ENCODE results near the gene MAGI1. TPM values are rescaled to one million over a fixed set of nuclear protein-coding genes. Genes with fewer than 3 reads are reported as not detected.

Gene MAGI1
- total RNA-seq, 5 donors from 2014 or later (not counting 1 experiment from before 2014, with no cell fraction given): 0.23 to 0.63 (median 0.29) TPM

DNA sequence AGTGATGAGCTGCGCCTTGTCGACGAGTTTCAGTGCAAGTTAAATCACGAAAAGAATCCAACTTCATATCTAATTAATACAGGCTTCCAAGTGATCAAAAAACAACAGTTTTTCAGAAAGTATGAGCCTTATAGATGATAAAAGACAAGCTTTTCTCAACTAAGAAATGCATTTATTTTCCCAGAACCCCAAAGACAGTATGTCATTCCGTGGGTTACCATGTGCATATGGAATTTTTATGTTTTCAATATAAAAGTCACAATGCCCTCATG, 442.8 kb downstream of the MAGI1 start:
- WGBS (ENCODE audit: insufficient coverage): no CpG with 5 or more reads among the region's 5 CpGs
- no peak overlapping the region for H3K4me3 Mint-ChIP-seq
- H3K27me3 Mint-ChIP-seq: peaks cover 24 to 28% of the 10 kb centered on the region in 2 donors
- no peak overlapping the region for H3K27ac Mint-ChIP-seq
- POLR2A ChIA-PET: no interaction called here
- H3K9me3 Mint-ChIP-seq: peaks cover 0 to 7% (median 4%) of the 10 kb centered on the region in 3 donors
- no peaks in the 10 kb centered on the region for H3K36me3 Mint-ChIP-seq
- no peaks in the 10 kb centered on the region for H3K36me3 ChIP-seq (ENCODE audit: control insufficient read depth in 2 of 2, extremely low read depth in 1 of 2, insufficient read depth in 1 of 2, low read length in 1 of 2)
- CTCF ChIA-PET: no interaction called here
- no peaks in the 10 kb centered on the region for H3K4me1 ChIP-seq (ENCODE audit: control insufficient read depth in 1 of 2, extremely low read depth in 1 of 2, insufficient read depth in 2 of 2, low read length in 2 of 2)
- peaks cover 9 to 18% of the 10 kb centered on the region in 2 experiments for H3K27me3 ChIP-seq (replicated peaks in 1 of 2; ENCODE audit: control insufficient read depth in 2 of 2, extremely low read depth in 1 of 2, insufficient read depth in 2 of 2, low read length in 1 of 2)
- DNase-seq: no peak
- H3K27ac ChIP-seq (ENCODE audit: low read length): no peak overlapping the region
- no peaks in the 10 kb centered on the region for H3K9me3 ChIP-seq
- no peak for ATAC-seq (replicated peaks in 1 of 4)
- no peak overlapping the region for H3K4me3 ChIP-seq (ENCODE audit: control insufficient read depth in 1 of 2, extremely low read depth in 1 of 2, low read length in 1 of 2)
- H3K4me1 Mint-ChIP-seq: no peaks in the 10 kb centered on the region

DNA sequence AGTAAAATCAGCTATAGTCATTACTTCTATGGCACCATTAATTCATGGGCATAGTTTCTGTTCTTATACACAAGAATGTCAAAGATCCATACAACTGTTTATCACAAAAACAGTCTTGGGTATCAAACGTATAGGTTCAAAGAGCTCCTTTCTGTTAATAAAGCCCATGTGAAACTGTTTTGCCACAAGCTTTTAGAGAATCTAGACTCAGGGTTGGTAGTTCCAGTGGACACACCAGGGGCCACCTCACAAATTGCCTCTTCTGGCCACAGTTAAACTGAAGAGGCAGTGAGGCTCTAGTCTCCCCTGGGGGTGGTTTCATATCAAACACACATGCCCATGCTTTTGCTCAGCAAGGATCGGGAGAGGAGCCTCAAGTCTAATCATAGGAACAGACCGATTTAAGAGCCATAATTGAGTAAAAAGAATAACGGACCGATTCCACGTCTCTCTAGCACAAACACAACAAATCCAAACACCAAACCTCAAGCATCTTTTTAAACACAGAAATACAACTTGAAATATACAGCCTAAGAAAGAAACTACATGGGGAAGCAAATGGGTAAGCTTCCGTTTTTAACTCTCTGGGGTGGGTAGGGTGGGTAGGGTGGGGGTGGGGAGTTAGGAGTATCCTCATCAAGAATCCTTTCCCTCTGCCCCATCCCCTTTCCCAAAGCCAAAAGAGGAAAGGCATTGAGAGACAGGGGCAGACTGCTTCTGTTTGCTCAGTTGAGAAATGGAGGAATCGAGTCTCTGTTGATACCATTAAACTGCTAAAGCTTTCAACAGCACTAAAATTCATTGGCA, 443.3 kb downstream of the MAGI1 start:
- no peak for DNase-seq
- Histone ChIP-seq H3K36me3 (ENCODE audit: control insufficient read depth in 2 of 2, extremely low read depth in 1 of 2, insufficient read depth in 1 of 2, low read length in 1 of 2) (no peaks in the 10 kb centered on the region), H3K27me3 (replicated peaks in 1 of 2; ENCODE audit: control insufficient read depth in 2 of 2, extremely low read depth in 1 of 2, insufficient read depth in 2 of 2, low read length in 1 of 2) (peaks cover 9 to 18% of the 10 kb centered on the region in 2 experiments), H3K27ac (ENCODE audit: low read length) (no peak overlapping the region), H3K4me1 (ENCODE audit: control insufficient read depth in 1 of 2, extremely low read depth in 1 of 2, insufficient read depth in 2 of 2, low read length in 2 of 2) (no peaks in the 10 kb centered on the region), H3K9me3 (no peaks in the 10 kb centered on the region), H3K4me3 (ENCODE audit: control insufficient read depth in 1 of 2, extremely low read depth in 1 of 2, low read length in 1 of 2) (no peak overlapping the region)
- Mint-ChIP-seq H3K4me1 (no peaks in the 10 kb centered on the region), H3K27me3 (peaks cover 24 to 28% of the 10 kb centered on the region in 2 donors), H3K4me3 (no peak overlapping the region), H3K27ac (no peak overlapping the region), H3K9me3 (peaks cover 0 to 7% (median 4%) of the 10 kb centered on the region in 3 donors), H3K36me3 (no peaks in the 10 kb centered on the region)
- ChIA-PET CTCF (no interaction called here), POLR2A (no interaction called here)
- 92% methylated on average over 2 of the region's 8 CpGs for WGBS (ENCODE audit: insufficient coverage)
- no peak for ATAC-seq (replicated peaks in 1 of 4)

DNA sequence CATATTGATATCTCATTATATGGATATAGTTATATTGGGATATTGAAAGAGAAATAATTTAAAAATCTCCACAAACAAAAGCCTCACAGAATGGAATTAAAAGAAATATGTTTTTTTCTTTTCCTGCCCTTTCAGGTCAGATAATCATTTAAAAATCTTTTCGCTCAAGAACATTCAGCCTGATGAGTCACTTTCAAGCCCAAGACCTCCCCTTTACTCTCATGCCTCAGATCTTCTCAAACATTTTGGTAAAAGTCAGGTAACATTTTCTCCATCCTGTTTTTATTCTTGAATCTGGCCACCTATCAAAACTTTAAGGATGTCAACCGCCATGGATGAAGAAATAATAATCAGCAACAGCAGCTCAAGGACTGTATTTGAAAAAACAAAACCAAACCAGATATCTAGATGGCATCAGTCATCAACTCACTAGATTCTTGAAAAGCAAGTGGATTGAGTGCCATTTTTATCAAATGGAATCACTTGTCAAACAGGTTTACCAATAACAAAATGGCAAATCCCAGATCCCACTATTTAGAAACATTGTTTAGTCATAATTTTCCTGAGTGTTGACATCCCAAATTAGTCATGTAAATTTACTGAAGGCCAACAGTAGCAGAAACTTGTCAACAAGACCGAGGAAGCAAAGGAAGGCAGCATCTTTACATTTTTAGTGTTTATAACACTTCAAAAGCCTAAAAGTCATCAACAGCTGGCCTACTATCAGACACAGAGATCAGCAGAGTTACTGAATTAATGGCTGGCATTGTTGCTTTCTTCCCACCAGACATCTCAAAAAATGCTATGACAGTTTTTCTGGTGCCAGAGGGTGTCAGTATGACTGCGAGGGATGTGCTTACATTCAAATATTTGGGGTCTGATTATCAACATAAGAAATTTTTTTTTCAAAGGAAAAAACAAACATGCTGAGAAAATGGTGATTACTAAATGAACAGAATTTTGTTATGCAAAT, 444.7 kb downstream of the MAGI1 start:
- peaks cover 21 to 23% of the 10 kb centered on the region in 2 donors for H3K27me3 Mint-ChIP-seq
- ChIA-PET CTCF (no interaction called here), POLR2A (no interaction called here)
- peaks cover 4 to 7% (median 4%) of the 10 kb centered on the region in 3 donors for H3K9me3 Mint-ChIP-seq
- no peak for ATAC-seq (replicated peaks in 1 of 4)
- H3K4me3 ChIP-seq (ENCODE audit: control insufficient read depth in 1 of 2, extremely low read depth in 1 of 2, low read length in 1 of 2): no peak overlapping the region
- no peaks in the 10 kb centered on the region for H3K4me1 Mint-ChIP-seq
- H3K9me3 ChIP-seq: no peaks in the 10 kb centered on the region
- 86% methylated on average over 1 of the region's 4 CpGs for WGBS (ENCODE audit: insufficient coverage)
- H3K4me1 ChIP-seq (ENCODE audit: control insufficient read depth in 1 of 2, extremely low read depth in 1 of 2, insufficient read depth in 2 of 2, low read length in 2 of 2): no peaks in the 10 kb centered on the region
- no peaks in the 10 kb centered on the region for H3K36me3 ChIP-seq (ENCODE audit: control insufficient read depth in 2 of 2, extremely low read depth in 1 of 2, insufficient read depth in 1 of 2, low read length in 1 of 2)
- DNase-seq: no peak
- H3K27ac Mint-ChIP-seq: no peak overlapping the region
- H3K4me3 Mint-ChIP-seq: no peak overlapping the region
- H3K36me3 Mint-ChIP-seq: no peaks in the 10 kb centered on the region
- peaks cover 7 to 18% of the 10 kb centered on the region in 2 experiments for H3K27me3 ChIP-seq (replicated peaks in 1 of 2; ENCODE audit: control insufficient read depth in 2 of 2, extremely low read depth in 1 of 2, insufficient read depth in 2 of 2, low read length in 1 of 2)
- no peak overlapping the region for H3K27ac ChIP-seq (ENCODE audit: low read length)

DNA sequence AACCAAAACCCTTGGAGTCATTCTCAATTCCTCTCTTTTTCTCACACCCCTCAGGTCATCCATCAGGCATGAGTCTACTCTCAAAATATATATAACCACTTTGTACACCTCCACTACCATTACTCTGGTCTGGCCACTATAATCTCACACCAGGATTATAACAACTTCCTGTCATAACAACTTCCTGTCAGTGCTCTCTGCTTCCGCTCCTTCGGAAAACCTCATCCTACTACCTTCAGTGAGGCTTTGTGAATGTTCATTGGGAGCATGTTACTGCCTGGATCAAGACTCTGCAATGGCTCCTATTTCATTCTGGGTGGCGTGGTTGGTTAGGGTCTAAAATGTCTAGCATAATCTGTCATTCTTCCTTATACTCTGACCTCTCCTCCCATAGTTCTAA, 447.4 kb downstream of the MAGI1 start:
- POLR2A ChIA-PET: no interaction called here
- Histone ChIP-seq H3K4me3 (ENCODE audit: control insufficient read depth in 1 of 2, extremely low read depth in 1 of 2, low read length in 1 of 2) (no peak overlapping the region), H3K4me1 (ENCODE audit: control insufficient read depth in 1 of 2, extremely low read depth in 1 of 2, insufficient read depth in 2 of 2, low read length in 2 of 2) (no peaks in the 10 kb centered on the region), H3K27ac (ENCODE audit: low read length) (no peak overlapping the region), H3K27me3 (replicated peaks in 1 of 2; ENCODE audit: control insufficient read depth in 2 of 2, extremely low read depth in 1 of 2, insufficient read depth in 2 of 2, low read length in 1 of 2) (no peaks in the 10 kb centered on the region), H3K9me3 (no peaks in the 10 kb centered on the region), H3K36me3 (ENCODE audit: control insufficient read depth in 2 of 2, extremely low read depth in 1 of 2, insufficient read depth in 1 of 2, low read length in 1 of 2) (no peaks in the 10 kb centered on the region)
- no CpG with 5 or more reads among the region's 3 CpGs for WGBS (ENCODE audit: insufficient coverage)
- ATAC-seq (replicated peaks in 1 of 4) (no peak), DNase-seq (no peak)
- H3K4me1 Mint-ChIP-seq: no peaks in the 10 kb centered on the region
- peaks cover 4 to 8% of the 10 kb centered on the region in 2 donors for H3K27me3 Mint-ChIP-seq
- peaks cover 0 to 7% (median 4%) of the 10 kb centered on the region in 3 donors for H3K9me3 Mint-ChIP-seq
- no peak overlapping the region for H3K27ac Mint-ChIP-seq
- no peaks in the 10 kb centered on the region for H3K36me3 Mint-ChIP-seq
- no peak overlapping the region for H3K4me3 Mint-ChIP-seq
- CTCF ChIA-PET: no interaction called here

DNA sequence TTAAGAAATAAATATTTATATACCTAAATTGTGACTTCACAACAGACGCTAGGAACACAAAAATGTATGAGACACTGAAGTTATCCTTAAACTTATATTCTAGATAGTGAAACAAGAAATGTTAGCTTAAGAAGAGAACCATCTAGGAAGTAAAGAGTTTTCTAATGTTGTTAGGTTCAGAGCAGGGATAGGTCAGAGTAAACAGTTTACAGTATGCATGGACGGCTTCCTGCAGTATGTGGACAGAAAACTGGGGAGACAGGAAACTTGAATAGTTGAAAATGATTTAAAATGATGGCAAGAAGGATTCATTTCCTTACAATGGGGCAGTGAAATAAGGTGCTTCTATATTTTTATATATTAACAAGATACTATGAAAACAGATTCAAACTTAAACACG, 449.8 kb downstream of the MAGI1 start:
- no CpG with 5 or more reads among the region's 3 CpGs for WGBS (ENCODE audit: insufficient coverage)
- CTCF ChIA-PET: no interaction called here
- ATAC-seq (replicated peaks in 1 of 4): no peak

DNA sequence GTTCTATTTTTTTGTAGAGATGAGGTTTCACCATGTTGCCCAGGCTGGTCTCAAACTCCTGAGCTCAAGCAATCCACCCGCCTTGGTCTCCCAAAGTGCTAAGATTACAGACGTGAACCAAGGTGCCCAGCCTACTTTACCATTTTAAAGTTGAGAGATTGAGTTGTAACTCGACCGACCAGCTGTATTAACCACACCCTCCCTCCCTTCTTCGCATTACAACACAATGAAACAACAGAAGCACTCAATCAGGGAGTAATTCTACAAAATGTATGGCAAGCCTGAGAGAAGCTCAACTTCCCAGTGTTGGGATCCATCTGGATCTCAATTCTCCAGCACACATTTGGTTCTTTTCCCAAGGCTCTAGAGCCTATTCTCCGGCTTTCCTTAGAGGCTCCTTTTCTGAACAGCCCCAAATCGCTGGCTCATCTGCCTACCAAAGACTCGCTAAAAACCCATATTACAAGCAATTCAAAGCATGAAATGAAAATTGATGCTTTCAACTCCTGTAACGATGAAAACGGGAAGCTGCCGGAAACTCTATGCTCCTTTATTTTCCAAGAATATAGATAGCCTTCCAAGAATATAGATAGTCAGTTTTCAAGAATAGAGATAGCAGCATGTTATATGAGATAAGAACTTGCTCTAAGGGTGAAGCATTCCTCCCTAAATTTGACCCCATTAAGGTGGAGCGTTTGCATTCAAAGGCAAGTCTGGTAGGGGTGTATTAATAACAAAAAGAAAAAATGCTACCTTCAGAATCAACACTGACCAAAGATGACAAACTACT, 450.9 kb downstream of the MAGI1 start:
- no peaks in the 10 kb centered on the region for H3K27me3 ChIP-seq (replicated peaks in 1 of 2; ENCODE audit: control insufficient read depth in 2 of 2, extremely low read depth in 1 of 2, insufficient read depth in 2 of 2, low read length in 1 of 2)
- DNase-seq (no peak), ATAC-seq (replicated peaks in 1 of 4) (no peak)
- Mint-ChIP-seq H3K36me3 (no peaks in the 10 kb centered on the region), H3K9me3 (peaks cover 0 to 7% (median 4%) of the 10 kb centered on the region in 3 donors), H3K27me3 (peaks cover 0 to 1% of the 10 kb centered on the region in 2 donors), H3K4me1 (no peaks in the 10 kb centered on the region), H3K4me3 (no peak overlapping the region), H3K27ac (no peak overlapping the region)
- no peak overlapping the region for H3K27ac ChIP-seq (ENCODE audit: low read length)
- no peaks in the 10 kb centered on the region for H3K9me3 ChIP-seq
- H3K4me1 ChIP-seq (ENCODE audit: control insufficient read depth in 1 of 2, extremely low read depth in 1 of 2, insufficient read depth in 2 of 2, low read length in 2 of 2): no peaks in the 10 kb centered on the region
- CTCF ChIA-PET: interaction anchor here in 1 of 2 donors (0.7 kb wide), 1 partner anchor 408 kb away, joined by 3 read pairs; no protein-coding TSS in a partner anchor
- POLR2A ChIA-PET: no interaction called here
- H3K4me3 ChIP-seq (ENCODE audit: control insufficient read depth in 1 of 2, extremely low read depth in 1 of 2, low read length in 1 of 2): no peak overlapping the region
- 95% methylated on average over 7 of the region's 12 CpGs for WGBS (ENCODE audit: insufficient coverage)
- no peaks in the 10 kb centered on the region for H3K36me3 ChIP-seq (ENCODE audit: control insufficient read depth in 2 of 2, extremely low read depth in 1 of 2, insufficient read depth in 1 of 2, low read length in 1 of 2)

More for the DNA sequence above, 449.8 kb downstream of the MAGI1 start:
- POLR2A ChIA-PET: no interaction called here
- no peaks in the 10 kb centered on the region for H3K9me3 ChIP-seq
- H3K4me3 ChIP-seq (ENCODE audit: control insufficient read depth in 1 of 2, extremely low read depth in 1 of 2, low read length in 1 of 2): no peak overlapping the region
- no peak overlapping the region for H3K27ac ChIP-seq (ENCODE audit: low read length)
- DNase-seq: no peak
- Mint-ChIP-seq H3K27ac (no peak overlapping the region), H3K4me1 (no peaks in the 10 kb centered on the region), H3K36me3 (no peaks in the 10 kb centered on the region), H3K9me3 (peaks cover 0 to 7% (median 4%) of the 10 kb centered on the region in 3 donors), H3K4me3 (no peak overlapping the region), H3K27me3 (peaks cover 0 to 1% of the 10 kb centered on the region in 2 donors)
- no peaks in the 10 kb centered on the region for H3K4me1 ChIP-seq (ENCODE audit: control insufficient read depth in 1 of 2, extremely low read depth in 1 of 2, insufficient read depth in 2 of 2, low read length in 2 of 2)
- no peaks in the 10 kb centered on the region for H3K27me3 ChIP-seq (replicated peaks in 1 of 2; ENCODE audit: control insufficient read depth in 2 of 2, extremely low read depth in 1 of 2, insufficient read depth in 2 of 2, low read length in 1 of 2)
- no peaks in the 10 kb centered on the region for H3K36me3 ChIP-seq (ENCODE audit: control insufficient read depth in 2 of 2, extremely low read depth in 1 of 2, insufficient read depth in 1 of 2, low read length in 1 of 2)
